K562 (cell line): ENCODE data around the gene METRNL. TPM values are rescaled to one million over a fixed set of nuclear protein-coding genes. Genes with fewer than 3 reads are reported as not detected.
A peak's percentile ranks its signal among the peaks of the same experiment; 100 is the strongest.

Experiments used
- ATAC-seq: fragments of 200-7000 bp; cut with Tn5 transposase; 3 replicates; pipeline ENCODE4 v1.9.1; 2020; ENCODE audit warnings: moderate library complexity
- BruUV-seq: library from RNA; stranded (reverse); fragments of 400-500 nt; replicated peaks from 2 replicates; lab custom pipeline; 2021; lab: Mats Ljungman, UMichigan
- CTCF ChIA-PET: fragments of 300-600 bp; formaldehyde crosslinking; extraction: SDS; loops from one replicate; lab custom pipeline; 2021; ENCODE audit warnings: low intra/inter-chr PET ratio; lab: Yijun Ruan, JAX
- POLR2A ChIA-PET: fragments of 300-600, 350-650 bp; sonication (Branson Sonifier 250); formaldehyde crosslinking; extraction: SDS; loops from one replicate; lab custom pipeline; 2021; ENCODE audit warnings: antibody characterized with exemption, inconsistent platforms; lab: Yijun Ruan, JAX
- DNase-seq, 4 experiments: peaks; one replicate each; pipeline versions ENCODE4 v3.0.0 to v3.0.0-alpha.2; 2011 to 2018; ENCODE audit warnings: low spot score in 3 of 4, mixed read lengths in 3 of 4; ENCODE audit errors: extremely low read depth in 1 of 4
- FAIRE-seq: peaks from 2 replicates; lab custom pipeline; 2011; peaks lifted over from hg19 to GRCh38; lab: Jason Lieb, UNC
- H2AFZ ChIP-seq: 2 replicates; pipeline ENCODE4 v1.6.0; 2011; ENCODE audit warnings: low read depth, low read length, control low read depth, inconsistent platforms
- H3K27ac ChIP-seq: fragments of 200-600 bp; 3 replicates; pipeline ENCODE4 v1.8.0; 2011; ENCODE audit warnings: low read depth, mild to moderate bottlenecking, control low read depth, inconsistent platforms, low read length, moderate library complexity, mixed read lengths; ENCODE audit errors: extremely low read depth
- H3K27me3 ChIP-seq, 2 experiments: fragments of 300-600 bp in 1 of 2; 2 replicates in 1 of 2; 3 replicates in 1 of 2; pipeline versions ENCODE4 v1.6.0 to v1.8.0; 2011; ENCODE audit warnings: inconsistent platforms in 2 of 2, low read length in 2 of 2, mild to moderate bottlenecking in 1 of 2, mixed read lengths in 1 of 2, moderate library complexity in 1 of 2; ENCODE audit not compliant: control insufficient read depth in 2 of 2, insufficient read depth in 2 of 2
- H3K36me3 ChIP-seq: fragments of 300-600 bp; 3 replicates; pipeline ENCODE4 v1.8.0; 2011; ENCODE audit warnings: mild to moderate bottlenecking, low read length, inconsistent platforms; ENCODE audit not compliant: control insufficient read depth, insufficient read depth
- H3K4me1 ChIP-seq, 2 experiments: fragments of 200-600 bp in 1 of 2; replicated peaks in 1 of 2; 2 replicates in 1 of 2; 3 replicates in 1 of 2; pipeline versions ENCODE4 v1.5.1 to v1.8.0; 2011; ENCODE audit warnings: inconsistent platforms in 2 of 2, low read length in 2 of 2, mild to moderate bottlenecking in 1 of 2, mixed read lengths in 1 of 2, moderate library complexity in 1 of 2; ENCODE audit not compliant: control insufficient read depth in 2 of 2, insufficient read depth in 2 of 2
- H3K4me2 ChIP-seq: 2 replicates; pipeline ENCODE4 v1.6.1; 2011; ENCODE audit warnings: low read length, control low read depth, inconsistent platforms, mixed read lengths; ENCODE audit not compliant: insufficient read depth
- H3K4me3 ChIP-seq: fragments of 200-600 bp; sonication (generic), shearing (Covaris generic); 2 replicates; pipeline ENCODE4 v1.5.1; 2016; ENCODE audit warnings: control low read depth, inconsistent platforms
- H3K79me2 ChIP-seq: fragments of 200-600 bp; 3 replicates; pipeline ENCODE4 v1.8.0; 2011; ENCODE audit warnings: low read length, inconsistent platforms; ENCODE audit not compliant: control insufficient read depth, insufficient read depth
- H3K9ac ChIP-seq, 2 experiments: 2 replicates each; pipeline versions ENCODE4 v1.6.0 to v1.6.1; 2011; ENCODE audit warnings: low read depth in 2 of 2, low read length in 2 of 2, control low read depth in 1 of 2, inconsistent platforms in 1 of 2, mild to moderate bottlenecking in 1 of 2, mixed read lengths in 1 of 2; ENCODE audit not compliant: insufficient read depth in 1 of 2
- H3K9me1 ChIP-seq: one replicate; pipeline ENCODE4 v1.6.0; 2011; ENCODE audit warnings: inconsistent platforms, mild to moderate bottlenecking, low read length, moderate library complexity; ENCODE audit not compliant: control insufficient read depth, insufficient read depth
- H3K9me3 ChIP-seq: replicated peaks from 2 replicates; pipeline ENCODE4 v1.5.1; 2011; ENCODE audit warnings: low read depth, low read length, inconsistent platforms; ENCODE audit not compliant: control insufficient read depth, insufficient read depth
- H4K20me1 ChIP-seq: replicated peaks from 2 replicates; pipeline ENCODE4 v1.6.1; 2011; ENCODE audit warnings: low read length, inconsistent platforms, mixed read lengths; ENCODE audit not compliant: control insufficient read depth, insufficient read depth
- AFF1 ChIP-seq, 2 experiments: fragments of 450-650 bp; IDR thresholded peaks; 2 replicates each; pipeline ENCODE4 v1.6.1; 2018; ENCODE audit warnings: mild to moderate bottlenecking in 2 of 2, low read depth in 1 of 2; ENCODE audit not compliant: partially characterized antibody in 2 of 2
- ARNT ChIP-seq, 2 experiments: fragments of 450-650 bp; IDR thresholded peaks; 2 replicates each; pipeline ENCODE4 v1.6.1; 2016; ENCODE audit warnings: mild to moderate bottlenecking in 1 of 2
- BRD9 ChIP-seq: fragments of 450-650 bp; IDR thresholded peaks from 2 replicates; pipeline ENCODE4 v1.6.1; 2018; ENCODE audit warnings: low read depth; ENCODE audit not compliant: partially characterized antibody
- CAMTA2 ChIP-seq: fragments of 250-450 bp; sonication (Bioruptor Pico); conservative IDR thresholded peaks from 2 replicates; pipeline ENCODE4 v1.5.1; 2022
- DDX20 ChIP-seq: fragments of 450-650 bp; IDR thresholded peaks from 2 replicates; pipeline ENCODE4 v1.6.1; 2016; ENCODE audit warnings: missing genetic modification characterization, low read depth, mild to moderate bottlenecking, missing compliant biosample characterization, moderate library complexity
- E2F4 ChIP-seq: sonication (generic); formaldehyde crosslinking; IDR thresholded peaks from 2 replicates; pipeline ENCODE4 v1.8.0; 2022; ENCODE audit warnings: mild to moderate bottlenecking, low read depth, missing genetic modification reagents
- EHMT2 ChIP-seq: fragments of 450-650 bp; IDR thresholded peaks from 2 replicates; pipeline ENCODE4 v1.6.1; 2018; ENCODE audit warnings: antibody characterized with exemption
- ELF4 ChIP-seq: fragments of 450-650 bp; formaldehyde crosslinking; IDR thresholded peaks from 2 replicates; pipeline ENCODE4 v1.4.0; 2022; ENCODE audit warnings: missing genetic modification characterization
- GTF2B ChIP-seq: IDR thresholded peaks from 2 replicates; pipeline ENCODE4 v1.6.1; 2011; ENCODE audit not compliant: insufficient read length; ENCODE audit errors: extremely low read depth
- NCOR1 ChIP-seq: fragments of 450-650 bp; IDR thresholded peaks from 2 replicates; pipeline ENCODE4 v1.6.1; 2016; ENCODE audit warnings: mild to moderate bottlenecking, moderate library complexity
- SIN3A ChIP-seq, 2 experiments: fragments of 150-350 bp in 1 of 2; IDR thresholded peaks; 2 replicates each; pipeline ENCODE4 v1.6.1; 2011 to 2016; ENCODE audit warnings: borderline replicate concordance in 2 of 2, low read depth in 2 of 2, low read length in 2 of 2, mild to moderate bottlenecking in 2 of 2, moderate library complexity in 2 of 2; ENCODE audit not compliant: control insufficient read depth in 1 of 2
- ZFP1 ChIP-seq: fragments of 450-650 bp; formaldehyde crosslinking; IDR thresholded peaks from 2 replicates; pipeline ENCODE4 v1.4.0; 2020; ENCODE audit warnings: mild to moderate bottlenecking, mixed read lengths
- ZFP91 ChIP-seq: sonication (generic); formaldehyde crosslinking; IDR thresholded peaks from 2 replicates; pipeline ENCODE4 v1.8.0; 2022; ENCODE audit warnings: mild to moderate bottlenecking, missing genetic modification reagents
- WGBS: fragments of 100-300 bp; shearing (Covaris generic); methylation state at CpG from one replicate; pipeline ENCODE4 v1.1.6; 2016; ENCODE audit warnings: low coverage, mixed read lengths; ENCODE audit not compliant: insufficient coverage; ENCODE audit errors: missing lambda C conversion rate; 5-methylcytosine and 5-hydroxymethylcytosine counted together
- in situ Hi-C: fragments of 300-500 bp; cut with MboI; formaldehyde crosslinking; loops from 4 replicates; pipeline ENCODE4 v1.15.0; 2018; ENCODE audit warnings: inconsistent platforms, mixed read lengths
- intact Hi-C: fragments of 100-400 bp; cut with micrococcal nuclease; formaldehyde crosslinking; loops from 2 replicates; pipeline ENCODE4 v1.14.2; 2022
- polyA plus RNA-seq, 8 experiments: library from polyadenylated mRNA; depleted of rRNA in 4 of 8; stranded (reverse) in 5 of 8; unstranded in 3 of 8; fragments of >200 nt; fragmentation: Nextera tagmentation in 2 of 8; fragmentation: Illumina TruSeq in 1 of 8; extraction: Ambion mirVana in 2 of 8; extraction: Trizol in 1 of 8; gene quantifications; 2 replicates each; pipeline versions ENCODE4 v1.2.1 to v1.2.3, GENCODE V29; 2011 to 2014; ENCODE audit warnings: inconsistent platforms in 1 of 8, missing spikeins in 1 of 8
- total RNA-seq, 7 experiments: library from RNA; depleted of rRNA in 6 of 7; stranded (reverse); fragments of >200 nt in 6 of 7; fragmentation: Illumina TruSeq in 2 of 7; extraction: Trizol in 2 of 7; gene quantifications; 2 replicates each; pipeline versions ENCODE4 v1.2.1 to v1.2.3, GENCODE V29; 2011 to 2021; ENCODE audit warnings: low replicate concordance in 1 of 7

Gene METRNL
- total and polyA plus RNA-seq, 9 of the 15 experiments (the other 6 are each of a cell fraction or from before 2014, with no cell fraction given), result 0.17 to 31.8 (median 2.9) TPM

GRCh38 chr17:83077411-83077810, 2.0 kb upstream of the METRNL start (continued):
- no peak for TF ChIP-seq DDX20
- TF ChIP-seq NCOR1, result no peak
- TF ChIP-seq, all 486 proteins: peak for 0

- ATAC-seq, result no peak
- POLR2A ChIA-PET, result no interaction called here
- TF ChIP-seq EHMT2 (no peak), BRD9 (no peak), SIN3A (IDR thresholded peaks at IDR 0.05; ENCODE audit: borderline replicate concordance in 2 of 2, control insufficient read depth in 1 of 2, low read depth in 2 of 2, low read length in 2 of 2) (no peak), E2F4 (CRISPR knock-in tag) (no peak), AFF1 (IDR thresholded peaks at IDR 0.05; ENCODE audit: low read depth in 1 of 2, partially characterized antibody in 2 of 2) (no peak), CAMTA2 (CRISPR knock-in tag) (no peak), ELF4 (no peak), ZFP91 (CRISPR knock-in tag) (no peak), GTF2B (no peak), ZFP1 (CRISPR knock-in tag) (no peak), ARNT (IDR thresholded peaks at IDR 0.05) (no peak)
Observed at GRCh38 chr17:83077939-83078338, 1.5 kb upstream of the METRNL start.

More at GRCh38 chr17:83077939-83078338, 1.5 kb upstream of the METRNL start:
- no peak overlapping the region for H3K4me2 ChIP-seq
- H2AFZ ChIP-seq, result no peak overlapping the region
- FAIRE-seq, result no peak
- peaks cover 17 to 74% of the 10 kb centered on the region in 2 experiments for H3K4me1 ChIP-seq
- no peak overlapping the region for H3K27ac ChIP-seq
- H3K4me3 ChIP-seq, result no peak overlapping the region
- no peaks in the 10 kb centered on the region for H3K9me3 ChIP-seq
- no TSS peak for BruUV-seq
- WGBS, result 61% methylated on average over 5 of the region's 7 CpGs
- H3K36me3 ChIP-seq, result peaks cover 16% of the 10 kb centered on the region; the same call in 2 of the 3 replicates
- peaks cover 27% of the 10 kb centered on the region for H3K79me2 ChIP-seq
- H4K20me1 ChIP-seq, result peaks cover 19% of the 10 kb centered on the region
- 0 out of 4 replicates have a peak overlapping the region, but pooled peaks of 1 of the 2 experiments have one; percentile 21 for H3K9ac ChIP-seq
- intact Hi-C loops, result no loop called here
- DNase-seq, result no peak
- H3K9me1 ChIP-seq, result no peaks in the 10 kb centered on the region
- CTCF ChIA-PET, result no interaction called here
- H3K27me3 ChIP-seq, result peaks cover 0 to 5% of the 10 kb centered on the region in 2 experiments; a peak in 1 of 5 replicates
- in situ Hi-C loops, result no loop called here
